Measurements from ENCODE around the gene TNFRSF4. TPM values are rescaled to one million over a fixed set of nuclear protein-coding genes. Genes with fewer than 3 reads are reported as not detected.
"Not testable (repeated sequence)": the region's sequence is repeated elsewhere in the genome, so short reads cannot be mapped to it uniquely, and the experiment has no call there.

The TNFRSF4 gene
- total RNA-seq, 1 experiment from 2014 or later = not detected

- DNase-seq (ENCODE audit: low spot score) = no peak
Measured at GRCh38 chr1:1183221-1183747, 30.7 kb downstream of the TNFRSF4 start.

- DNase-seq (ENCODE audit: low spot score) = no peak
Measured at GRCh38 chr1:1182491-1183220, 31.3 kb downstream of the TNFRSF4 start.

GRCh38 chr1:1181938-1182410, 32.0 kb downstream of the TNFRSF4 start:
- DNase-seq (ENCODE audit: low spot score) = no peak

GRCh38 chr1:1181129-1181937, 32.6 kb downstream of the TNFRSF4 start:
- DNase-seq (ENCODE audit: low spot score) = no peak

GRCh38 chr1:1179983-1180861, 33.7 kb downstream of the TNFRSF4 start:
- no peak for DNase-seq (ENCODE audit: low spot score)

- no peak for DNase-seq (ENCODE audit: low spot score)
Measured at GRCh38 chr1:1179346-1179982, 34.5 kb downstream of the TNFRSF4 start.

GRCh38 chr1:1178794-1179331, 35.1 kb downstream of the TNFRSF4 start:
- no peak for DNase-seq (ENCODE audit: low spot score)

- DNase-seq (ENCODE audit: low spot score) = no peak
Measured at GRCh38 chr1:1177452-1178206, 36.3 kb downstream of the TNFRSF4 start.

- DNase-seq (ENCODE audit: low spot score) = no peak
Measured at GRCh38 chr1:1176931-1177330, 37.0 kb downstream of the TNFRSF4 start.

- DNase-seq (ENCODE audit: low spot score) = not testable (repeated sequence)
Measured at GRCh38 chr1:1176063-1176761, 37.7 kb downstream of the TNFRSF4 start.

GRCh38 chr1:1175221-1176062, 38.5 kb downstream of the TNFRSF4 start:
- DNase-seq (ENCODE audit: low spot score) = no peak

- DNase-seq (ENCODE audit: low spot score) = peak; percentile 54
Measured at GRCh38 chr1:1173793-1174415, 40.0 kb downstream of the TNFRSF4 start, which contains the start of gene TTLL10. TTLL10 (plus strand) TSS chr1:1173880; CDS start chr1:1179216, 5,336 bp downstream.

- DNase-seq (ENCODE audit: low spot score) = no peak
Measured at GRCh38 chr1:1173061-1173792, 40.7 kb downstream of the TNFRSF4 start.

- DNase-seq (ENCODE audit: low spot score) = peak; percentile 57
Measured at GRCh38 chr1:1171546-1172340, 42.2 kb downstream of the TNFRSF4 start.

- DNase-seq (ENCODE audit: low spot score) = no peak
Measured at GRCh38 chr1:1171161-1171545, 42.8 kb downstream of the TNFRSF4 start.
